AG10803 (cell line): ENCODE data around the gene RAC2.
A peak's percentile ranks its signal among the peaks of the same experiment; 100 is the strongest.

Source experiments
- DNase-seq: peaks from one replicate; pipeline ENCODE4 v3.0.0; 2010; ENCODE audit warnings: low read depth
- H3K4me3 ChIP-seq: 2 replicates; pipeline ENCODE4 v1.5.1; 2011; ENCODE audit warnings: mild to moderate bottlenecking, low read length, control low read depth
- TF ChIP-seq, protein P1 (sequence below): conservative IDR thresholded peaks from 2 replicates; pipeline ENCODE4 v1.5.1; 2011; ENCODE audit warnings: mild to moderate bottlenecking, low read length, control low read depth, inconsistent platforms

Gene RAC2

DNA sequence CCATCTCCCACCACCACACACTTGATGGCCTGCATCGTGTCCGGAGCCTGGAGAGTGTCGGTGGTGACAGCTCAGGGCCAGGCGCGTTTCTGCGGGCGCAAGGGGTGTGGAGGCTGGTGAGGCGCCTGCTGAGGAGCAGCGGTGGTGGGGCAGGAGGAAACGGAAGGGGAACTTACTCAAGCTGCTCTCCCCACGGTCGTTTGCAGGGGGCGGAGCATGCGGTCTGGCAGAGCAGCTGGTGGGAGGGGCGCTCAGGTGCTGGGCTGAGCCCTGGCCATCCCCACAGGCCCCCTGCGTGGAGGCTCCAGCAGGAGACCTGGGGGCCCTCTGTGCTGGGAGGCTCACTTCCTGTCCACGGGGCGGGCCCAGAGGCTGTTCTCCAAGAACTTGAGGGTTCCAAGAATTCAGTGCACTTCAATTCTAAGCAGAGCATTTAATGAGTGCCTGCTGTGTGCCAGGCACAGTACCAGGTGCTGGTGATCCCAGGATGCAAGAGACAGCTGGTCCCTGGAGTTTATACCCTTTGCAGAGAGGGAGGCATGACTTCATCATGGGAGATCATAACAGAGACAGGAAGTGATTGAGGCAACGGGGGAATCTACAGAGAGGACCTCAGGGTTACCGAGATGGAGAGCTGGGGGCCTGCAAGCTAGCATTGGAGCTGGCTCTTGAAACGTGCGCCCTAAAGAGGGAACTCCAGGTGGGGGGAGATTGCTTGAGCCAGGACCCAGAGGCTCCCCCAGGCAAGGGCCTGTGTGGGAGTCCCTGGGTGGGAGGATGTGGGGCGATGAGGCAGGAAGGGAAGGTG lies at the start of gene RAC2:
Gene RAC2, minus strand, starts transcription at position 156 of the 808 bp plus-strand sequence. Its CDS starts 121 bp downstream, at position 35.
- peak within 1 kb of the TSS; percentile 61 for H3K4me3 ChIP-seq
- TF ChIP-seq, protein P1, sequence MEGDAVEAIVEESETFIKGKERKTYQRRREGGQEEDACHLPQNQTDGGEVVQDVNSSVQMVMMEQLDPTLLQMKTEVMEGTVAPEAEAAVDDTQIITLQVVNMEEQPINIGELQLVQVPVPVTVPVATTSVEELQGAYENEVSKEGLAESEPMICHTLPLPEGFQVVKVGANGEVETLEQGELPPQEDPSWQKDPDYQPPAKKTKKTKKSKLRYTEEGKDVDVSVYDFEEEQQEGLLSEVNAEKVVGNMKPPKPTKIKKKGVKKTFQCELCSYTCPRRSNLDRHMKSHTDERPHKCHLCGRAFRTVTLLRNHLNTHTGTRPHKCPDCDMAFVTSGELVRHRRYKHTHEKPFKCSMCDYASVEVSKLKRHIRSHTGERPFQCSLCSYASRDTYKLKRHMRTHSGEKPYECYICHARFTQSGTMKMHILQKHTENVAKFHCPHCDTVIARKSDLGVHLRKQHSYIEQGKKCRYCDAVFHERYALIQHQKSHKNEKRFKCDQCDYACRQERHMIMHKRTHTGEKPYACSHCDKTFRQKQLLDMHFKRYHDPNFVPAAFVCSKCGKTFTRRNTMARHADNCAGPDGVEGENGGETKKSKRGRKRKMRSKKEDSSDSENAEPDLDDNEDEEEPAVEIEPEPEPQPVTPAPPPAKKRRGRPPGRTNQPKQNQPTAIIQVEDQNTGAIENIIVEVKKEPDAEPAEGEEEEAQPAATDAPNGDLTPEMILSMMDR: no peak
- peak; percentile 60 for DNase-seq

DNA sequence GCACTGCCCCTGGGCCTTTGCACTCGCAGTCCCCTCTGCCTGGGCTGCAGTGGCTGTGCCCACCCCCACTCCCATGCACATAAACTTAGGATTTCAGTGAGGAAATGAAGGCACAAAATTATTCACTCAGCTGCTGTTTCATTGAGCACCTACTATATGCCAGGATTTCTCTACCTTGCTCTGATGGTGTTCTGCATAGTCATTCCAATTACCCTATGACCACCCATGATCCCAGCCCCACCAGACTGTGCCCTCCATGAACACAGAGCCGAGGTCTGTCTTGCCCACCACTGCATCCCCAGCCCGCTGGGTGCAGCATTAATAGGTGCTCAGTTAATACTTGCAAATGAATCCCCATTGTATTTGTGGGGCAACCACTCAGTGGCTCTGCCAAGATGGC lies 49.1 kb upstream of the RAC2 start:
- TF ChIP-seq, protein P1: no peak
- DNase-seq: no peak
- H3K4me3 ChIP-seq: no peak overlapping the region

DNA sequence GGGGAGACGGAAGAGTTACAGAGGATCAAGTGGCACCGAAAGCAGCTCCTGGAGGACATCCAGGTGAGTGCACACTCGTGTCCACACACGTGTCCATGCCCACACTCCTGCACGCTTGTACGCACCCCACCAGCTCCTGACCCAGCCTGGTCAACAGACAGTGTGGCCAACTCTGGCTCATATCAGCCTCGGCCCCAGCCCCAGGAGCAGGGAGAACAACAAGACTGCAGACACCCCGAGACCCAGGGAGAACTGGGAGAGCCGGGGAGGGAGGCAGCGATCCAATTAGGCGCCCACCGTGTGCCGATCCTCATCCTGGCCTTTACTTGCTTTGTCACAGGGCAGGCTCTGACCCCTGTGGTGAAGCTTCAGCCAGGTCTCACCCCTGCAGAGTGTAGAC lies 48.6 kb upstream of the RAC2 start:
- TF ChIP-seq, protein P1: no peak
- DNase-seq: no peak
- no peak overlapping the region for H3K4me3 ChIP-seq

DNA sequence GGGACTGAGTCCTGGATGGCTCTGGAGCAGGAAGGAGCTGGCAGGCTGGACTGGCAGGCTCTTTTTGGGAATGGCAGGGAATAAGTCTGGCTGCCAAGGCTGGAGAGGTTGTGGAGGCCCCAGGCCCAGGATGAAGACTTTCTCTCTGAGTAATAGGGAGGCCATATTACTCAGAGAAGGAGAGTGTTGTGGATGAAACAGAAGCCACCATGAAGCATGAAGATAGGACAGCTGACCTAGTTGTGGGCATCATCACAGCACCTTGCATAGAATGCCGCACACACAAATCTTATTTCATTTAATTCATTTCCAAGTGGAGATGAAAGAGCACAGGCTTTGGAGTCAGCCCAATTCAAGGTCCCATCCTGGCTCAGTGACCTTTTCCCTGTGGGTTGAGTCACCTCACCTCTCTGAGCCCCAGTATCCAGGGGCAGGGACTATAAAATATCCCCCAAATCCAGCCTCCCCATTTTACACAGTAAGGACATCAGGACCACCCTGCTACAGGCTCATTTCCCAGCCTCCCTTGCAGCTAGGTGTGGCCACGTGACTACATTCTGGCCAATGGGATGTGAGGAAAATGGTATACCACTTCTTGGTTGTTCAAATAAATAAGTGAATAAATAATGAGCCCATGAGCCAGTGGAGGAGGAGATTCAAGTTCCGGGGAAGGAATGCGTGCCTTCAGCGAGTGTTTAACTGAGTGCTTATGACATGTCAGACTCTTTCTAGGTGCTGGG lies 47.7 kb upstream of the RAC2 start:
- no peak overlapping the region for H3K4me3 ChIP-seq
- no peak for DNase-seq
- TF ChIP-seq, protein P1: no peak

DNA sequence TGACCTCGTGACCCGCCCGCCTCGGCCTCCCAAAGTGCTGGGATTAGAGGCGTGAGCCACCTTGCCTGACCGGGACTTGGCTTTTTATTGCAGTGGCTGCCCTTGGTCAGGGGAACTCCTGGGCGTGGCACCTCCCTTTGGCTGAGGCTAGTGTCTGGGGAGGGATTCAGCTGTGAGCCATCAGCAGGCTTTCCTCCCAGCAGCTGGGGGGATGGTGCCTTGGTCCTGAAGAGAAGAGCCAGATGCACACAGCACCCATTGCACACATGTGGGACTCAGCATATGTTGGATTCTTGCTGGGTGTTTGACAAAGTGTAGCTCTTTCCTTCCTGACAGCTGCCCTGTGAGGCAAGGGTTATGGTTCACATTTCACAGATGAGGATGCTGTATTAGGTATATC lies 46.7 kb upstream of the RAC2 start:
- TF ChIP-seq, protein P1: no peak
- H3K4me3 ChIP-seq: no peak overlapping the region
- DNase-seq: peak; percentile 73

DNA sequence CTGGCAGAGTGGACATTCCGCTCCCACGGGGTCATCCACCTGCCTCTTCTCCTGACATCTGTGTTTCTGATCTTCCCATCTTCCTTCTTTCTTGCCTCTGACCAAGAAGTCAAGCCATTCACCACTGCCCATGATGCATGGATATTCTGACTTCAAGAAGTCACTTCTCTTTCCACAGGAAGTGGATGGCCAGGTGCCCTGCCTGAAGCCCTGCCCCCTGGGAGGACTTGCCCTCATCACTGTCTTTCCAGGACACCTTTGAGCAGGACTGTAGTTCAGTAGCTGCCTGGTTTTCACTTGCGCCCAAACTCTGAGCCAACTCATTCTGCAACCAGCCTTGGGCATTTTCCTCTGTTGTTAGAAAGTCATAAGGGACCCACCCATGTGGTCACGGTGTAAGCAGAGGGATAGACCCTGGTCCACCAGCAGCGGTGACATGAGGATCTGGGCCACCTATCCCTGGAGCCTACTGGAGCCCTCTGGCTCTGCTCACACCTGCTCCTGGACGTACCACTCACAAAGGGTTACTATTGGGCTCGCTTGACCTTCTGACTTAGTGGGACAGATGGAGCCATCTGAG lies 45.2 kb upstream of the RAC2 start:
- H3K4me3 ChIP-seq: no peak overlapping the region
- DNase-seq: no peak
- TF ChIP-seq, protein P1: no peak

DNA sequence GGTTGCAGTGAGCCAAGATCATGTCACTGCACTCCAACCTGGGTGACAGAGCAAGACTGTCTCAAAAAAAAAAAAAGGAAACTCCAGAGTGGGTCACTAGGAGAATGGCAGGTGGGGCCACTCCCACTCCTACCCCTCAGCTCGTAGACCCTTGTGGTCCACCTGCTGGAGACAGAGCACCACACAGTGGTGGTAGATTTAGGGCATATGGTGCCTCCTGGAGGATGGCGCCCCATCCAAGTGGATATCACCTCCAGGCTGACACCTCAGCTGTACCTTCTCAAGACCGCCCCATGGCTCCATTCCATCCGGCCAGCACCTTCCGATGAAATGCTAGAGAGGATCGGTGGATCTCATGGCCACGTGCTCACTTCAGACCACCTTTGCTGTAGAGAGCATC lies 44.5 kb upstream of the RAC2 start:
- H3K4me3 ChIP-seq: no peak overlapping the region
- DNase-seq: no peak
- TF ChIP-seq, protein P1: no peak
